Gastroesophageal sphincter (tissue), 3 donors: ENCODE data around the gene SPATA31A6.
"Not testable (repeated sequence)": the region's sequence is repeated elsewhere in the genome, so short reads cannot be mapped to it uniquely, and the experiment has no call there.

Experiments
- POLR2A ChIP-seq, 2 donors: fragments of 450-650 bp; IDR thresholded peaks; one replicate each; pipeline ENCODE4 v1.6.1; 2017; ENCODE audit warnings: antibody characterized with exemption in 2 of 2, mild to moderate bottlenecking in 2 of 2, moderate library complexity in 1 of 2
- POLR2AphosphoS5 ChIP-seq: sonication (generic); formaldehyde crosslinking; IDR thresholded peaks from one replicate; pipeline ENCODE4 v1.6.1; 2017; ENCODE audit warnings: antibody characterized with exemption
- TF ChIP-seq, protein P1 (sequence below), 4 experiments: fragments of 200-600 bp in 2 of 4; fragments of 450-650 bp in 2 of 4; sonication (generic) in 1 of 4; IDR thresholded peaks; one replicate each; pipeline ENCODE4 v1.5.1; 2017 to 2019; ENCODE audit warnings: antibody characterized with exemption in 4 of 4, mild to moderate bottlenecking in 2 of 4, moderate library complexity in 2 of 4

DNA sequence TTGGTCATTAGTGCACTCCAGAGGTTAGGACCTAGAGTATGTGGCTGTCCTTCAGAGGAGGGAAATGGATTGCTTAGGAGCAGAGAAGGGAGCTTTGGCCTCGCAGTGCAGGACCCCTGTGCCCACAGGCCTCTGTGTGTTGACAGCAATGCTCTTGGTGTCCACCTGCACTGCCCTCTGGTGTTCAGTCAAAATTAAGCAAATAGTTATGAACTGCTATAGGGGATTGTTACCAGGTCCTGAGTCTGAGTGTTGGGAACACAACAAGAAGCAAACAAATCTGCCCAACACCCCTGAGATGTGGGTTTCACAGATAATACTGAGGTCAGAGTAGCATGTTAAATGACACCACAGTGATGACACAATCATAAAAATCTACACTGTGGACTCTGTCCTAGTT, 23.2 kb upstream of the SPATA31A6 start:
- TF ChIP-seq, protein P1, sequence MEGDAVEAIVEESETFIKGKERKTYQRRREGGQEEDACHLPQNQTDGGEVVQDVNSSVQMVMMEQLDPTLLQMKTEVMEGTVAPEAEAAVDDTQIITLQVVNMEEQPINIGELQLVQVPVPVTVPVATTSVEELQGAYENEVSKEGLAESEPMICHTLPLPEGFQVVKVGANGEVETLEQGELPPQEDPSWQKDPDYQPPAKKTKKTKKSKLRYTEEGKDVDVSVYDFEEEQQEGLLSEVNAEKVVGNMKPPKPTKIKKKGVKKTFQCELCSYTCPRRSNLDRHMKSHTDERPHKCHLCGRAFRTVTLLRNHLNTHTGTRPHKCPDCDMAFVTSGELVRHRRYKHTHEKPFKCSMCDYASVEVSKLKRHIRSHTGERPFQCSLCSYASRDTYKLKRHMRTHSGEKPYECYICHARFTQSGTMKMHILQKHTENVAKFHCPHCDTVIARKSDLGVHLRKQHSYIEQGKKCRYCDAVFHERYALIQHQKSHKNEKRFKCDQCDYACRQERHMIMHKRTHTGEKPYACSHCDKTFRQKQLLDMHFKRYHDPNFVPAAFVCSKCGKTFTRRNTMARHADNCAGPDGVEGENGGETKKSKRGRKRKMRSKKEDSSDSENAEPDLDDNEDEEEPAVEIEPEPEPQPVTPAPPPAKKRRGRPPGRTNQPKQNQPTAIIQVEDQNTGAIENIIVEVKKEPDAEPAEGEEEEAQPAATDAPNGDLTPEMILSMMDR (IDR thresholded peaks at IDR 0.05) = peak; percentile 13 to 59 (median 24)
- not testable (repeated sequence) for TF ChIP-seq POLR2A (IDR thresholded peaks at IDR 0.05); POLR2AphosphoS5
